HG02943 (cell line): ENCODE results near the gene ARHGAP15.

Experiments
- ATAC-seq: cut with Tn5 transposase; IDR thresholded peaks from one replicate; pipeline ENCODE4 v1.9.1; 2021; ENCODE audit warnings: mild to moderate bottlenecking, low read depth, moderate library complexity; ENCODE audit not compliant: unreplicated experiment

ARHGAP15 gene

DNA sequence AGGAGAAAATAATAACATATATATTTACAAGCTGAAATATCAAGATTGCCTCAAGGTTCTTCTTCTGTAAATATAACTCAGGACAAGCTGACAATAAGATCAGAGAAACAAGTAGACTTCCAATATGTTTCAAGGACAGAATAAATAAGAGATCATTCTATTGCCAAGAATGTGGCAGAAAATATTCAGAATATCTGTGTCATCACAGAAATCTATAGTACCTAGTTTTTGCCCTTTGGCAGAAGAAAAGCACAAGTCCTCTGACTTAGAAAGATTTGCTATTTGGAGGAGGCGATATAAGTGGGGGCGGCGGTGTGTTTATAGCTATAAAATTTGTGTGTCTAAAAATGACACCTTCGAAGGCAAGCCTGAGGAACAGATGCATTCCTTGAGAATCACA is 34.3 kb downstream of the ARHGAP15 start:
- no peak for ATAC-seq

DNA sequence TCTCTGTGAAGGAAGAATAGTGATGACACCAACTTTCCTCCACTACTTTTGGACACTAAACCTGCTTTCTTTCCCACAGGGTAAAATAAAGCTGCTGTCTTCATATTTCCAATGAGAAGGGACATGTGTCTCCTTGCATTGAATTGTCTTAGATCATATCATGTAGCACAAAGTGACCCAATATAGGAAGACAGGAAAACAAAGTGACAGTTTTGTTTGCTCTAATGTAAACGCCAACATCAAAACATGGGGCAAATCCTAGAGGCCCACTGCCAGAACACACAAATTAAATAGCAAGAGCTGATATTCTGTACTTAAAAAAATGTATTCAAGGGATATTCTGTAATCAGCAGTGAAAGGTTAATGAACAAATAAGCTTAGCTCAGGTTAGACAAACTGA is 36.1 kb downstream of the ARHGAP15 start:
- no peak for ATAC-seq

DNA sequence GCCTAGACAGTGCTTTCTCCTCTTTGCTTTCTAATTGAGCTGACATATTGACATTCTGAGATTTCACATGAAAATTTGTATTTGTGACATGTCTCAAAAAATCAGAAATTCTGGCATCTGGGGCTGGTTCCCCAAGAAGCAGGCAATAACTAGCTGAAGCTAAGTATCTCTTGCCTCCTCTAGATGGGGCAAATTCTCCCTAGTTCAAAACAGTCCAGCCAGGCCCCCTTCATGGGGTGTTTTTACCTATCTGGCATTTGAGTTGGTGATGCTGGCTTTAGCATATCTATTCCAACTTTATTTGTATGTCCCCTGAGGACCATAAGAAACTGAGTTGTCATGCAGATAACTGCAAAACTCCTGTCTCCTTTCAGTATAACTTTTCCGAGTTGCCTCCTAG is 39.9 kb downstream of the ARHGAP15 start:
- ATAC-seq: no peak

DNA sequence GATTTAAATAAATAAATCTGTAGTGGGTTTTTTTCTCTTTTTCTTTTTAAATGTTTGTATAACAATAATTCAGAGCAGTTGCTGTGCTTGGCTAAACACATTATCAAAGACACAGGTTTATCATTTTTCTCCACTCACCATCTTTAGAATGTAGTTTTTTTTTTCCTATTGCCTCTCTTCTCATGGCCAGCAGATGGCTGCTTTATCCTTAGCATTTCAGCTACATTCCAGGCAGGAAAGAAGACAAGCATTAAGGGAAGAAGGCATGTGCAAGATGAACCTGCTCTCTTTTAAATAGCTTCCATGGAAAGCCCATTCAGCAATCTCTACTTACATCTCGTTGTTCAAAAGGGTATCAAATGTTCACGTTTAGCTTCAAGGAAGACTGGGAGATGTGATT is 42.6 kb downstream of the ARHGAP15 start:
- no peak for ATAC-seq

- no peak for ATAC-seq
Measured at GRCh38 chr2:143175438-143175837, 46.2 kb downstream of the ARHGAP15 start.

DNA sequence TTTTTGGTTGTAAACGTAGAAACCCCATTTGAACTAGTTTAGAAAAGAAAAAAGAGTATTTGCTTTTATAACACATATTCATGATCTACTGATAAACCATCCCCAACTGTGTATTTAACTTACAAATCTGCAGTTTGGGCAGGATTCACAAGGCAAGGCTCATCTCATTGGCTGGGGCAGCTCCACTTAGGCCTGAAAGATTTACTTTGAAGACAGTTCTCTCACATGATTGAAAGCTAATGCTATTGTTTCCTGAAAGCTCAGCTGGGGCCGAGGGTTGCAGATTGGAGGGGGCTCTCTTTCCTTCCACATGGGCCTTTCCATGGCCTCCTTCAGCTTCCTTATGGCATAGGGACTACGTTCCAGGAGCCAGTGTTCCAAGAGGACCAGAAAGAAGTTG is 47.4 kb downstream of the ARHGAP15 start:
- ATAC-seq: peak; percentile 25

- ATAC-seq: peak; percentile 97
Measured at GRCh38 chr2:143177096-143177786, 48.0 kb downstream of the ARHGAP15 start.

DNA sequence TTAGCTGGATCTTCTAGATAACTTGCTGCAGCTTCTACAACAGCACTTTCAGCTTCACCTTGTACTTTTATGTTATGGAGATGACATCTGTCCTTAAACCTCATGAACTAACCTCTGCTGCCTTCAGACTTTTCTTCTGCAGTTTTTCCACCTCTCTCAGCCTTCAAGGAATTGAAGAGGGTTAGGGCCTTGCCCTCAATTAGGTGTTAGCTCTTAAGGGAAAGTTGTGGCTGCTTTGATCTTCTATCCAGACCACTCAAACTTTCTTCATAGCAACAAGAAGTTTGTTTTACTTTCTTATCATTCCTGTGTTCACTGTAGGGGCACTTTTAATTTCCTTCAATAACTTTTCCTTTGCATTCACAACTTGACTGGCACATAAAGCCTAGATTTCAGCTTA is 52.3 kb downstream of the ARHGAP15 start:
- ATAC-seq: no peak

DNA sequence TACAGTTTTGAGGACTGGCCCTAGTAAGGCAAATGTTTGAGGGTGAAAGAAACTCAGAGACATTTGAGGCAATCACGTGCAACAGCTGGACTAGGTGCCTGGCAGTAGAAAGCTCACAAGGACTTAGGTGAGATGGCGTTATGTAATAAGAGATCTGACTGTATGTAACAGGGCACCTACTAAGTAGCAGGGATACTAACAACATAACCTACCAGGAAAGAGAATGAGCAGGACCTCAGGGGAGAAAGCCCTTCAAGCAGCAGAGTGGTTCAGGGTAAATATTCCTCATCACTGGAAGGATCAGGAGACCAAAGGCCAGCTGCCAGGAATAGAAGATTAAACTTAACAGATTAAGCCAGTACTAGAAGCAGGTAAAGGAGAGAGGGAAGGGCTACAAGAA is 53.4 kb downstream of the ARHGAP15 start:
- no peak for ATAC-seq

DNA sequence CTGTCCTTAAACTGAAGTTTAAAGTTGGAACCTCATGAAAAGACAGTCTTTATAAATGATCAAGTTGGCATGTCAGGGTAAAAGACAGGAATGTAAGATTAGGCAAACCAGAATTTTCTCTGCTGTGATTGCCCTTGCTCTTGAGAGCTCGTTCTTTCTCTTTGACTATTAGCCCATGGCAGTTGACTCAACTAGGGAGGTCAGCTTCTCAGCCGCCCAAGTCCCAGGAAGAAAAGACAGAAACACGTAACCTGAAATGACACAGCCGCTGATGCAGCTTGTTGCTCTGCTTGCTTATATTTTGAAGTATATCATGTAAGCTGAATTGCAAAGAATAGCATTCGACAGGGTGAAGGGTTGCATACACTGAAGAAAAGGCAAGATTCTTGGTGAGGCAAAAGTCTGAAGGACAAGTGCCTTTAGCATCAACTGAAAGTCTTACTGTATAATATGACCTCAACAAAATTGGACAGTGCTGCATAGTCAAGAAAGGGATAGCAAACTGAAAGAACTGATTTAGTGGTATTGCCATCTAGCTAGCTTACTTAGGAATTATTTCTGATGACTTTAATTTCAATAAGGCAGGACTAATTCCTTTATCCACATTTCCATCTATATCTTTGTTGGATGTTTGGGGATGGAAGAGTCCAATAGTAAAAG is 54.7 kb downstream of the ARHGAP15 start:
- no peak for ATAC-seq

- ATAC-seq: no peak
Measured at GRCh38 chr2:143186876-143187275, 57.7 kb downstream of the ARHGAP15 start.

GRCh38 chr2:143190431-143190830 is 61.2 kb downstream of the ARHGAP15 start:
- ATAC-seq: no peak

GRCh38 chr2:143192106-143192505 is 62.9 kb downstream of the ARHGAP15 start:
- no peak for ATAC-seq

GRCh38 chr2:143192716-143193115 is 63.5 kb downstream of the ARHGAP15 start:
- ATAC-seq: no peak

GRCh38 chr2:143193121-143193520 is 63.9 kb downstream of the ARHGAP15 start:
- no peak for ATAC-seq

GRCh38 chr2:143195511-143195910 is 66.3 kb downstream of the ARHGAP15 start:
- no peak for ATAC-seq

DNA sequence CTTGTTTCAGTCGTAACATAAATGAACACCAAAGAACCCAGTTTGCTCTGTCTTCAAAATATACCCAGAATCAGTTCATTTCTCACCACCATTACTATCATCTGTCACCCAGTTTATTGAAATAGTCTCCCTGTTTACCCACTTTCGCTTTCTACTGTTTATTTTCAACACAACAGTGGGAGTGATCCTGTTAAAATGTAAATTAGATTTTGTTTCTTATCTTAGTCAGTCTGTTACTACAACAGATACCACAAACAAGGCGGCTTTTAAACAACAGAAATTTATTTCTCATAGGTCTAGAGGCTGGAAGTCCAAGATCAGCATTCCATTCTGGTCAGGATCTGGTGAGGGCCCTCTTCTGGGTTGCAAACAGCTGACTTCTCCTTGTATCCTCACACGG is 74.8 kb downstream of the ARHGAP15 start:
- ATAC-seq: no peak

- ATAC-seq: no peak
Measured at GRCh38 chr2:143205106-143205764, 76.0 kb downstream of the ARHGAP15 start.

GRCh38 chr2:143209570-143210445 is 80.6 kb downstream of the ARHGAP15 start:
- ATAC-seq: no peak

DNA sequence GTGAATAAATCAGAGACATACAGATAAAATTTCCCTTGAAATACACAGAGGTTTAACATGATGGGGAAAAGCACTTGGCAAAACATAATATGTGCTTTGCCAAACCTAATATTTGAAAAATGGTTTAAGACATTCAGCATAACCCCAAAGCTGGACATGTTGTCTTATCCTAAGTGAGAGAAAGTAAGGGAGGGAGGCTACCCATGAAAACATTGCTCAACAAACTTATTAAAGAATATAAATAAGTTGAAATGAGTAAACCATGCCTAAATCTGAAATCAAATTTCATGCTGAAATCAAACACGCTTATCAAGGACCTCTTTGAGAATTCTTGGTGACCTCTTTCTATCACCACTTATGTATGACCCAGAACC is 81.2 kb downstream of the ARHGAP15 start:
- ATAC-seq: no peak
